ENCODE measurements around the gene CAMK2B.

The CAMK2B gene

DNA sequence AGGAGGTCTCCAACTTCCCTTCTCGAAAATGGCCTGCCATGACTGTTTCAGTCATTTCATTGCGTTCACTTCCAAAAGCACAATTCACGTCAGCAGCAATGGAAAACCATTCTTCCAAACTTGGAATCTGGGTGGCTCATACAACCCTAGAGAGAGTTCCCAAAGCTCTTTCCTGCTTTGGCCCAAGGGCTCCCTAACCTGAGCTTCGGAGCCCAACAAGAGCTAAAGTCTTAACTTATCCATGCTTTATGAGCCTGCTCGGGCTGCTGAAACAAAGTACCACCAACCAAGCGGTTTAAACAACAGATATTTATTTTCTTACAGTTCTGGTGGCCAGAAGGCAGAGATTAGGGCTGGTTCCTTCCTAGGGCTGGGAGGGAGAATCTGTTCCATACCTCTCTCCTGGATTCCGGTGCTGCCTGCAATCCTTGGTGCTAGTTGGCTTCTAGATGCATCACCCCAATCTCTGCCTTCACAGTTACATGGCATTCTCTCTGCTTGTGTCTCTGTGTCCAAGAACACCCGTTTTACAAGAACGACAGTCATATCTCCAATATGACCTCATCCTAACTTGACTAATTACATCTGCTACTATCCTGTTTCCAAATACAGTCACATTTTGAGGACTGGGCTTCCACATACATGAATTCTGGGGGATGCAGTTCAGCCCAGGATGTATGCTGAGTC, 33.5 kb downstream of the CAMK2B start:
- Mint-ChIP-seq H3K4me1 (peaks cover 7% of the 10 kb centered on the region in 2 donors), H3K27ac (no peak overlapping the region), H3K9me3 (no peaks in the 10 kb centered on the region), H3K4me3 (no peak overlapping the region), H3K27me3 (peaks cover 39 to 41% of the 10 kb centered on the region in 2 donors), H3K36me3 (no peaks in the 10 kb centered on the region)
- ATAC-seq (replicated peaks) (no peak), DNase-seq (no peak)

DNA sequence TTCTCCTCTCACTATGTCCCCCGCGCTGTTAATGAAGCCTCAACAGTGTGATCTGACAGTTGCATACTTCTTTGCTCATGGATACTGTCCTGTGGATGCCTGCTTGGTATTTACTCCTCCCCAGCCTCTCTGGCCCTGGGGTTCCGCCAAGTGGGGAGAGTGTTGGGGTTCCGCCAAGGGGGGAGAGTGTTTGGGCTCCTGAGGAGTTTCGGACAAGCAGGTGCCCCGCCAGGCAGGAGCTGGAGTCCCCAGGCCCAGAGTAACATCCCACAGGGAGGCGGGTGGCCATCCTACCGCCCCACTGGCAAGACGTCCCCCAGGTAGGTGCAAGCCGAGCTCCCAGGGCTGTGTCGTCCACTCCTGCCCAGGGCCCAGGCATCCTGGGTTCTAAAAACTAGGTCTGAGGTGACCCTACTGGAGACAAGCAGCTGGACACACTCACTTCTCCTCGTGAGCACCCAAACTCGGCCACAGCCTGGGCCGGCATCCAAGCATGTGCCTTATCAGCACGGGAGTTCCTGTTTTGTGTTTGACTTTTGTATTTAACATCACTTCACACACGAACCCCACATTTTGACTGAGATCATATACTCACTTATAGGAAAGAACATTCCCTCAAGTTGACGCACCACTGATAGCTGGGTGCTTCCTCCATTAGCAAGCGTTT, 34.2 kb downstream of the CAMK2B start:
- Mint-ChIP-seq H3K27ac (no peak overlapping the region), H3K9me3 (no peaks in the 10 kb centered on the region), H3K36me3 (no peaks in the 10 kb centered on the region), H3K4me1 (peaks cover 10 to 13% of the 10 kb centered on the region in 2 donors), H3K27me3 (peaks cover 36 to 38% of the 10 kb centered on the region in 2 donors), H3K4me3 (no peak overlapping the region)
- no peak for ATAC-seq (replicated peaks)
- DNase-seq, result no peak

DNA sequence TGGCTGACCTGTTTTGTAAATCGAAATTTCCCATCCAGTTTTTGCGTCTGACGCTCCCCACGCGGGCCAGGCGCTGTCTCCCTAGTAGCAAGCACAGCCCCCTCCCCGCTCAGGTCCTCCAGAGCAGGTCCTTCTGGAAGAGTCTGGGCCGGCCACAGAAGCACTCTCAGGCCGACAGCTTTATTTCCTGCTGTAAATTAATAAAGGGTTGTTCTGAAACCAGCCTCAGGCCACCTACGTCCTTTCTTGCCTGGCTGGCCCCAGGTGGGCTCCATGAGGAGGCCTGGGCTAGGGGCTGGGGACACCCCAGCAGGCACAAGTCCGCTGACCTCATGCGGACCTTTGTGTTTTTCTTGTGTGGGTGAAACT, 35.2 kb downstream of the CAMK2B start:
- H3K27me3 Mint-ChIP-seq, result peaks cover 27 to 33% of the 10 kb centered on the region in 2 donors

DNA sequence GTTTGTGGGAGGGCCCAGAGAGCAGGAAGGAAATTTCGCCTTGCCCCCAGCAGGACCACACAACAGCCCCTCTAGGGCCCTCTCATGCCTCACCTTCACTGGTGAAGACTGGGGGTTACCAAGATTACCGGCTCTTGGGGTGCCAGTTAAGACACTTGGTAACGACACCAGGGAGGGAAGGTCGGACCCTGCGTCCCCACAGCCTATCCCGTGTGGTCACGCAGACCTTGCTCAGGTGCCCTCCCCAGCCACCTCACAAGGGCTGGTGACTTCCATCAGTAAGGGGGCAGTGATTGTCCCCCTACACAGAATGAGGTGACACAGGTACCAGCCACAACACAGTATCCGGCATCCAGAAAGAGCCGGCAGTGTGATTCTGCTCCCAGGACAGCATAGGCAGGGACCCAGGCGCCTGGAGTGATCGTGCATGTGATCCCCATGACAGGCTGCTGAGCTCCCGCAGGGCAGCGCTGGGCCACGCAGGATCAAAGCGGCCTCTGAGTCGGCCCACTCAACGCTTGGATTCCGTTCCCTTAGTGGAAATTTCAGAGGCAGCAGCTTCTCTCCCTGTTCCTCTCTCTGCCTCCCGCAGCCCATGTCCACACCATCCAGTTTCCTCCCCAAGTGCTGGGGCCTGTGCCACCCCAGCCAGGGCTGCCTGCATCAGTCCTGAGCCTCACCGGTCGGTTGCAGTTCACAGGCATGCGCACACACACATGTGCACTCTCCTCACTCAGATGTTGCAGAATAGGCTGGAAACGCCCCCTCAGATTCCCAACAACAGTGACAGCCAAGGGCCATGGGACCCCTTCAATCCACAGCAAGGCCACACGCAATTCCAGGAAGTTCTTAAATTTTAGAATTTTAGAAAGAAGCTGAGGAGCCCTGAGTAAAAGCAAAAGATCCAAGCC, 35.8 kb downstream of the CAMK2B start:
- Mint-ChIP-seq H3K9me3 (no peaks in the 10 kb centered on the region), H3K4me1 (peaks cover 10 to 13% of the 10 kb centered on the region in 2 donors), H3K27ac (no peak overlapping the region), H3K36me3 (no peaks in the 10 kb centered on the region), H3K4me3 (no peak overlapping the region), H3K27me3 (peaks cover 24 to 29% of the 10 kb centered on the region in 2 donors)
- ATAC-seq (replicated peaks), result no peak
- no peak for DNase-seq

More for the DNA sequence above, 35.2 kb downstream of the CAMK2B start:
- ATAC-seq (replicated peaks), result no peak
- Mint-ChIP-seq H3K9me3 (no peaks in the 10 kb centered on the region), H3K4me1 (peaks cover 10 to 13% of the 10 kb centered on the region in 2 donors), H3K4me3 (no peak overlapping the region), H3K27ac (no peak overlapping the region), H3K36me3 (no peaks in the 10 kb centered on the region)
- no peak for DNase-seq

DNA sequence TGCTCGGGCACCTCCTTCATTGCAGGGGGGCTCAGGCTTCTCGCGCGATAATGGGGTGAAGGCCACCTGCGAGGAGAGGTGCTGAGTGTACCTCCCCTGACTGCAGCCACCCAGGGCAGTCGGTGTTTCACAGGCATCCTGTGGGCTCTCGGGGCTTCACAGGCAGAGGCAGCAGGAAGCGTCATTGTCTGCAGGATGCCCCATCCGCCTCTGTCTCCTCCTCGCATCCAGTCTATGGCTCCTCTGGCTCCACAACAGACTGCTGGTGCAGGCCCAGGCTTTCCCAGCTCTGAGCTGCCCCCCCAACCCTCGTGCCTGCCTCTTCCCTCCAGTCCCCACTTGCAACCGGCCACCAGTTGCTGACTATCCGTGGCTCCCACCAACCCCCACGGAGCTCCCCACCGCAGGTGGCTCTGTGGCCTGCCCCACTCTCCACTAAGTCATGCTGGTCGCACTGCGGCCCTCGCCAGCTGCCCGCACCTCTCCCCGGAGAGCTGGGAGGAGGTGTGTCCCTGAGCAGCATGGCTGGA, 36.5 kb downstream of the CAMK2B start:
- Mint-ChIP-seq H3K9me3 (no peaks in the 10 kb centered on the region), H3K27me3 (peaks cover 17 to 22% of the 10 kb centered on the region in 2 donors), H3K4me3 (no peak overlapping the region), H3K36me3 (no peaks in the 10 kb centered on the region), H3K4me1 (peaks cover 10 to 13% of the 10 kb centered on the region in 2 donors), H3K27ac (no peak overlapping the region)
- no peak for ATAC-seq (replicated peaks)
- no peak for DNase-seq

DNA sequence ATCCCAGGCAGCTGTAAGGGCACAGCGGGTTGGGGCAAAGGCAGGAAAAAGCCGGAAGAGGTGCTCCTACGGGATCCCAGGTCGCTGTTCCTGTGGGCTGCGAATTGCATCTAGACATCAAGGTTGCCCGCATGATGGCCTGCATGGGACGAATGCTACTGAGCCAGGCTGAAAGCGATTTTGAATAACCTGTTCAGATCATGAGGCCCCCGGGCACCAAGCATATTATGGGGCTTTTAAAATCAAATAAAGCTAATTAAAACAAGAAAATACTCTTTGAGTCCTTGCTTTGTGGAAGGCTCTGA, 37.1 kb downstream of the CAMK2B start:
- ATAC-seq (replicated peaks) (no peak), DNase-seq (no peak)
- Mint-ChIP-seq H3K27ac (no peak overlapping the region), H3K9me3 (no peaks in the 10 kb centered on the region), H3K27me3 (peaks cover 13 to 18% of the 10 kb centered on the region in 2 donors), H3K36me3 (no peaks in the 10 kb centered on the region), H3K4me3 (no peak overlapping the region), H3K4me1 (peaks cover 10 to 13% of the 10 kb centered on the region in 2 donors)

DNA sequence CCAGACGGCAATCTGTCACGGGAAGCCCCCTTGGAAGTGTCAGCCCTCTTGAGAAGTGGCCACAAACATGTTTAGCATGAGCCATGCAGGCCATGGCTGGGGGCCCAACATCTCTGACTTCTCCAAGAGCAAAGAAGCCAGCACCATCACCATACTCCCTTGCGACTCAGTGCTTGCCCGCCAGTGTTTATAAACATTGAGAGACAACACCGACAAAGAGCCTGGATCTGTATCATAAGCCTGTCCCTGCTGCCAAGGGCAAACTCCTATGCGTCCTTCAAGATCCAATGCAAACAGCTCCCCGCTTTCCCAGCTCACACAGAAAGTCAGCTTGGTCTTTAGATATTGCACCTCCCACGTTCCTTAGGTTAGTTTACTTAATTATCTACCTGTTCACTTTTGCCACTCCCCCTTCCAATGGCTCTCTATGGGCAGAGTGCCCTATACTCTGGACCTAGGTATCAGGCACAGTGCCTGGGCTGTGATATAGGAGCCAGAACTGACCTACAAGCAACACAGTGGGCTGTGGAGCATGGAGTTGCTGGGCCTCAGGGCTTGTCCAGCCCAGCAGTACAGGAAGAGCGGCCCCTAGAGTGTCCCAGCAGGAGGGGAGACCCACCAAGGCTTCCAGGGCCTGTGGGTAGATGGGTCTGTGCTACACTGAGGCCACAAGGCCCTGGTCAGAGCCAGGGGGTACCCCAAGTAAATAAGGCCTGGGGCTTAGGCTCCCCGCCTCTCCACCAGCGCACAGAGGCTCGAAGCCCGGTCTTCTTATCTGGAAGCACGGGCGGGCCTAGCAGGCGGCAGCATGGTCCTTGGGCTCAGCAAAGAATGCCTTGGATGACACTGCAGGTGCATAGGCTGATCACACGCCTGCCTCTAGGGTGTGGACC, 37.7 kb downstream of the CAMK2B start:
- Mint-ChIP-seq H3K4me1 (peaks cover 10 to 13% of the 10 kb centered on the region in 2 donors), H3K27ac (no peak overlapping the region)

DNA sequence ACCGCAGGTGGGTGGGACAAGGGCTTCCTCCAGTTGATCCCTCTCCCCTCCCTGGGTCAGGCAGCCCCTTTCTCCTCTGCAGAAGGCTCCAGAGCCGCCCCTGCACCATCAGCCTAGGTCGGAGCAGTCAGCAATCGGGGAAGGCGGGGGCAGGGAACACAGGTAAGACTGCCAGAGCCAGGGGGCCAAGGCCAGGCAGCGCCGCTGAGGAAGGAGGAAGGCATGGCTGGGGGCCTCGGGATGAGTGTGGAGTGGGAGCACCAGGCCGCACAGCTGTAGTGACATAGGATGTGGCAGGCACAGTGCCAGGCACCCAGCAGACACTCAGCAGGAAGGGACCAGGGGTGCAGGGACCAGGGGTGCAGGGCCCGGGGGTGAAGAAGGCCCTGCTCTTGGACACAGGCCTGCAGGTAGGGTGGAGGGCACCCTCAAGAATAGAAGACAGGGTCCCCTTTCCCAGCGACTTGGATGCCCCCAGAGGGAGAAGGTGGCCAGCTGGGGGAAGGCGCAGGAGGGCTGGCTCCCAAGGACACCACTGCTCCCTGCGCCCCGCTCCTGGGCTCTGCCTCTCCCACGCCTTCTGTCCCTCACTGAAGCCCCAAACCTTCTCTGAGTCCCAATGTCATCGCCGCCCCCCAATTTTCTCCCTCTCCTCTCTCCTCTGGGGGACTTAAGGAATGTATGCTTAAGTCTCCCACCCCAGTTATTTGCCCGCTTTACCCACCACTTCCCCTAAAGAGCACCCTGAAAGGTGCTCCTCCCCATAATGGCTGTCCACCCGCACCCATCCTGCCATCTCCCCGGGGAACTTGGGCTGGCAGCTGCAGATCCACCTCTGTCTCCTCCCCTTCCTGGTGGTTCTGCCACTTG, 38.5 kb downstream of the CAMK2B start:
- H3K4me3 Mint-ChIP-seq, result no peak overlapping the region
- H3K9me3 Mint-ChIP-seq, result no peaks in the 10 kb centered on the region
- no peak for DNase-seq
- peak; percentile 54 to 58 for ATAC-seq (replicated peaks)
- peaks cover 13 to 14% of the 10 kb centered on the region in 2 donors for H3K27me3 Mint-ChIP-seq
- H3K27ac Mint-ChIP-seq, result no peak overlapping the region
- no peaks in the 10 kb centered on the region for H3K36me3 Mint-ChIP-seq
- peaks cover 10 to 13% of the 10 kb centered on the region in 2 donors for H3K4me1 Mint-ChIP-seq

More for the DNA sequence above, 37.7 kb downstream of the CAMK2B start:
- Mint-ChIP-seq H3K27me3 (peaks cover 13 to 14% of the 10 kb centered on the region in 2 donors), H3K4me3 (no peak overlapping the region), H3K9me3 (no peaks in the 10 kb centered on the region), H3K36me3 (no peaks in the 10 kb centered on the region)
- no peak for ATAC-seq (replicated peaks)
- DNase-seq, result no peak

DNA sequence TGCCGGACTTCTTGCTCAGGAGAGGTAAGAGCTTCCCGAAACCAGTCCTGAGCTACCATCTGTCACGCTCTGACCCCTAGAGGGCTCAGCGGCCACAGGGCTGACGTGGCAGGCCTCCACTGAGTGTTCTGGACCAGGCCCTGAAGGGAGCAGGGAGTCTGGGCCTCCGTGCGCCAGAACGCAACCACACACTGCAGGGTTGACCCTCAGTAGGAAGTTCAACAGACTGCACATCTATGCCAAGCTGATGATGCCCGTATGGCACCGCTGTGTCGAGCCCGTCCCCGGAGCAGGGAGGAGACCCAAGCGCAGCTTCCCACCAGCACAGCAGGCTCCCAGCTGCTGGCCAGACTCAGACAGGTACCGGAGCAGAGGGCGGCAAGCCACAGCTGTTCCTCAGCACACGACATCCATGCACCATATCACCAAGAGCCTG, 39.2 kb downstream of the CAMK2B start:
- peaks cover 10 to 13% of the 10 kb centered on the region in 2 donors for H3K4me1 Mint-ChIP-seq
- no peak overlapping the region for H3K27ac Mint-ChIP-seq
- peaks cover 9 to 14% of the 10 kb centered on the region in 2 donors for H3K27me3 Mint-ChIP-seq
- H3K9me3 Mint-ChIP-seq, result no peaks in the 10 kb centered on the region
- ATAC-seq (replicated peaks) (no peak), DNase-seq (no peak)
- H3K36me3 Mint-ChIP-seq, result no peaks in the 10 kb centered on the region
- H3K4me3 Mint-ChIP-seq, result no peak overlapping the region

DNA sequence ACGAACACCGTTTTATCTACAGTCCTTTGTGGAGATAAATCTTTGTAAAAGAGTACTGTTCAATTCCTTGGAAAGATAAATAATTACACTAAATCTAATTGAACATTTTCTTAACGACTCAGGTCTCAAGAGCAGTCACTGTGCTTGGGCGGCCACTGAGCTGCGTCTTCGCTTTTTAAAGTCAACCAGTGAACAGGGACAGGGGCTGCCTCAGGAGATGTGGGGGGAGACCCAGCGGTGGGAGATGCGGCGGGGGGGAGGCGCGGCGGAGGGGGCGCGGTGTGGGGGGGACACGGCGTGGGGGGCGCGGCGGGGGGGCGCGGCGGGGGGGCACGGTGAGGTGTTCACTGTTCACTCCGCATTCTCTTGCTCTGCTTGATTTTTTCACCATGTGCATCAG, 39.8 kb downstream of the CAMK2B start:
- Mint-ChIP-seq H3K27ac (no peak overlapping the region), H3K27me3 (peaks cover 3 to 9% of the 10 kb centered on the region in 2 donors), H3K4me1 (peaks cover 10 to 13% of the 10 kb centered on the region in 2 donors), H3K36me3 (no peaks in the 10 kb centered on the region), H3K9me3 (no peaks in the 10 kb centered on the region), H3K4me3 (no peak overlapping the region)
- DNase-seq (no peak), ATAC-seq (replicated peaks) (no peak)

DNA sequence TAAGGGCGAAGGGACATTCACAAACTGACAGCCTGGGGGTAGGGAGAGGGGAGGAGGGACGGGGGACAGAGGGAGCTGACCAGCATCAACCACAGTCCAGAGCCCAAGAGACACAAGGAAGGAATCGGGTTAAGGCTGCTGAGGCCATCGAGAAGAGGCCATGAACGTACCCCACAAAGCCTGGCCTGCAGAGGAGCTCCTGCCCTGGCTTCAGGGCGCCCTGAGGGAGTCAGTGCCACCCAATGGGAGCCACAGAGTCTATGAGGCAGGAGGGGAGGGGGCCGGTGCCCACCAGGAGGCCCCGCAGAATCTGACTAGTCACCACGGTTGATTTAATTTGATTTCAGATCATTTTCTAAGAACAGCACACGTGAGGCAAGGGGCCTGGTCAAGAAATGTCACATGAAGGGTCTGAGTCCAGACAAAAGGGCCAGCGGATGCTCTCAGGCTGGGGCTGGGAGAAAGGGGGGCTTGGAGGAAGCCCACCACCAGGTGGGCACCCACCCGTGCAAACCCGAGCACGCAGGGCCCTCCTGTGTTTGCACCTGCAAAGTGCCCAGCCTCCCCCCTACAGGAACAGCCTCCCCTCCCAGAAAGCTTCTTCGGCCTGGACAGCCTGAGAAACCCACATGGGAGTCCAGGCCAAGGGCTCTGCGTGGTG, 40.4 kb downstream of the CAMK2B start:
- H3K27me3 Mint-ChIP-seq, result peaks cover 0 to 4% of the 10 kb centered on the region in 2 donors
- no peak overlapping the region for H3K4me3 Mint-ChIP-seq
- peaks cover 10 to 13% of the 10 kb centered on the region in 2 donors for H3K4me1 Mint-ChIP-seq
- DNase-seq, result no peak
- no peak for ATAC-seq (replicated peaks)
- H3K27ac Mint-ChIP-seq, result no peak overlapping the region
- no peaks in the 10 kb centered on the region for H3K9me3 Mint-ChIP-seq
- H3K36me3 Mint-ChIP-seq, result no peaks in the 10 kb centered on the region

DNA sequence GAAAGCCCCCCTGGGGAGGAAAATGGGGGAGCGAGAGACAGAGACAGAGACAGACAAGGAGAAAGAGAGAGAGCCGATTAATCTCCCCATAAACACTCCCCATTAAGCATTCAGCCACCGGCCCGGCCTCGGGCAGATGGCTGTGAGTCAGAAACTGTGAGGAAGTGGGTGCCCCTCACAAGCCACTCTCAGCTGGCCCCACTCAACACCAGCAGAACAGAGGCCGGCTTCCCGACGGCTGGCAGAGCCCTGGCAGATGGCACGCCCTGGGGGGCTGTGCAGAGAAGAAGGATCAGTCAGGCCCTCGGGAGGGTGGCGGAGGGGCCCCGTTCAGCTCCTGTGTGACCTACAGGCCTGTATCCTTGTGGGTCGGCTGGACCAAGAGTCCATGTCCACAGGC, 41.2 kb downstream of the CAMK2B start:
- Mint-ChIP-seq H3K4me1 (peaks cover 10 to 13% of the 10 kb centered on the region in 2 donors), H3K27ac (no peak overlapping the region), H3K27me3 (no peaks in the 10 kb centered on the region), H3K36me3 (no peaks in the 10 kb centered on the region), H3K4me3 (no peak overlapping the region), H3K9me3 (no peaks in the 10 kb centered on the region)
- ATAC-seq (replicated peaks) (no peak), DNase-seq (no peak)

Measured in stimulated activated naive B cell treated with anti-CD40 and anti-IgM and Interleukin-4, amounts not matched to agents 10 μg/mL and 1 μg/mL and 100 μg/mL, for 72 hours (primary cell).